ENCODE measurements around the gene RAI14. TPM values are rescaled to one million over a fixed set of nuclear protein-coding genes. Genes with fewer than 3 reads are reported as not detected.

The RAI14 gene
- total and polyA plus RNA-seq, 3 donors from 2014 or later: 34.3 to 54.6 (median 49.6) TPM

GRCh38 chr5:34632807-34633422, 23.2 kb upstream of the RAI14 start:
- H3K27ac ChIP-seq: peak overlapping the region in 1 of 2 donors; percentile 16
- 34 to 37% methylated on average over 8 of the region's 8 CpGs for WGBS, 2 donors
- no peak for TF ChIP-seq POLR2A (IDR thresholded peaks at IDR 0.05)
- TF ChIP-seq, protein P1, sequence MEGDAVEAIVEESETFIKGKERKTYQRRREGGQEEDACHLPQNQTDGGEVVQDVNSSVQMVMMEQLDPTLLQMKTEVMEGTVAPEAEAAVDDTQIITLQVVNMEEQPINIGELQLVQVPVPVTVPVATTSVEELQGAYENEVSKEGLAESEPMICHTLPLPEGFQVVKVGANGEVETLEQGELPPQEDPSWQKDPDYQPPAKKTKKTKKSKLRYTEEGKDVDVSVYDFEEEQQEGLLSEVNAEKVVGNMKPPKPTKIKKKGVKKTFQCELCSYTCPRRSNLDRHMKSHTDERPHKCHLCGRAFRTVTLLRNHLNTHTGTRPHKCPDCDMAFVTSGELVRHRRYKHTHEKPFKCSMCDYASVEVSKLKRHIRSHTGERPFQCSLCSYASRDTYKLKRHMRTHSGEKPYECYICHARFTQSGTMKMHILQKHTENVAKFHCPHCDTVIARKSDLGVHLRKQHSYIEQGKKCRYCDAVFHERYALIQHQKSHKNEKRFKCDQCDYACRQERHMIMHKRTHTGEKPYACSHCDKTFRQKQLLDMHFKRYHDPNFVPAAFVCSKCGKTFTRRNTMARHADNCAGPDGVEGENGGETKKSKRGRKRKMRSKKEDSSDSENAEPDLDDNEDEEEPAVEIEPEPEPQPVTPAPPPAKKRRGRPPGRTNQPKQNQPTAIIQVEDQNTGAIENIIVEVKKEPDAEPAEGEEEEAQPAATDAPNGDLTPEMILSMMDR (IDR thresholded peaks at IDR 0.05): no peak

GRCh38 chr5:34639852-34640626, 16.1 kb upstream of the RAI14 start:
- Histone ChIP-seq H3K36me3 (ENCODE audit: low read depth, missing control alignments) (no peaks in the 10 kb centered on the region), H3K27ac (no peak overlapping the region), H3K9me3 (no peaks in the 10 kb centered on the region), H3K4me3 (no peak overlapping the region), H3K4me1 (no peaks in the 10 kb centered on the region), H3K27me3 (no peaks in the 10 kb centered on the region)
- intact Hi-C loops (cut with DNase I; ENCODE audit: low total_unique reads): no loop called here
- TF ChIP-seq, protein P1 (IDR thresholded peaks at IDR 0.05): no peak
- TF ChIP-seq POLR2A (IDR thresholded peaks at IDR 0.05): no peak
- DNase-seq: no peak
- WGBS, 2 donors: 94 to 95% methylated on average over 3 of the region's 3 CpGs

More at GRCh38 chr5:34632807-34633422, 23.2 kb upstream of the RAI14 start:
- Histone ChIP-seq H3K9me3 (no peaks in the 10 kb centered on the region), H3K27me3 (no peaks in the 10 kb centered on the region), H3K4me3 (no peak overlapping the region), H3K36me3 (ENCODE audit: low read depth, missing control alignments) (no peaks in the 10 kb centered on the region), H3K4me1 (peaks cover 5% of the 10 kb centered on the region)
- no peak for DNase-seq
- intact Hi-C loops (cut with DNase I; ENCODE audit: low total_unique reads): no loop called here

DNA sequence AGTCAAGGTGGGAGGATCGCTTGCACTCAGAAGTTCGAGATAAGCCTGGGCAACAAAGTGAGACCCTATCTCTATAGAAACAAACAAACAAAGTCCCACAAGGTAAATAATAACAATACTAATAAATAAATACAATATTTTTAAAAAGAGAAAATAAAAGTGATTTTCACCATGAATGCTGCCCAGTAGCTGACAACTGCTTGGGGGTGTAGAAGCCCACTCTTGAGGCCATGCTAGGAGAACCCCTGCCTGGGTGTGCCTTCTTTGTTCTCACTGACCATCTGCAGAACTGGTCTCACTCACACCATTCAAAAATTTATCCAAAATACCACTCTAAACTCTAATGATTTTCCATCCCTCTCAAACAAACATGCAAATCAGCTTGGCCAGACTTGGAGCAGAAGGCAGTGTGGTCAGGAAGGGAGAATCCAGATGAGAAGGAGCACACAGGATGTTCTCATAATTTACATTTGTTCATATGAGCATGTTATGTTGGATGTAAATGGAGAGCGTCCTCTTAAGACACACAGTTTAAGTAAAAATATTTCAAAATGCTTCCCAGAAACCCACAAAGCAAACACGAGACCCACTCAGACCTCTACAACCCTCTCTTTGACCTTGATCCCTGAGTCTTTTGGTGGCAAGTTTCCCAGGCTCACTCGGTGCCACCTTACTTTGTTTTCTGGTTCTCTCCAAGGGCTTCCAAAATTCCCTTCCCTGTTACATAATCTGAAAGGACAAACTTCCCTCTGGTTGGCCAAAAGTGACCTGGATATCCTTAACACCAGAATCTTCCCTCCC, 7.9 kb upstream of the RAI14 start:
- Histone ChIP-seq H3K27me3 (no peaks in the 10 kb centered on the region), H3K4me1 (no peaks in the 10 kb centered on the region), H3K9me3 (no peaks in the 10 kb centered on the region), H3K36me3 (ENCODE audit: low read depth, missing control alignments) (no peaks in the 10 kb centered on the region), H3K4me3 (no peak overlapping the region), H3K27ac (no peak overlapping the region)
- intact Hi-C loops (cut with DNase I; ENCODE audit: low total_unique reads): no loop called here
- 55 to 58% methylated on average over 5 of the region's 5 CpGs for WGBS, 2 donors
- TF ChIP-seq, protein P1 (IDR thresholded peaks at IDR 0.05): no peak
- no peak for TF ChIP-seq POLR2A (IDR thresholded peaks at IDR 0.05)
- DNase-seq: no peak

DNA sequence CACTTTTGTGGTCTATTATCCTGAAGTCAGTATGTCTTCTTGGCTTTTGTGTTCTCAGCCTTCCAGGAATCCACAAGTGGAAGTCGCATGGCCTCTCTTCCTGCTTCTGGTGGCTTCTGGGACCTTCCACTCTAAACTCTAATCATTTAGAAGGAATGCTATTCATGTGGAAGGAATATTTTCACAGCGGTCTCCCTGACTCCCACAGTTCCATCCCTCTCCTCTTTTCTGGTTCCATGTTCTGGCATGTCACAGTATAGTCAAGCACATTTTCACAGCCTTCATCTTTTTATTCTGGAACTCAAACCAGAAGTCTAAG, 7.3 kb upstream of the RAI14 start:
- Histone ChIP-seq H3K4me1 (no peaks in the 10 kb centered on the region), H3K4me3 (no peak overlapping the region), H3K27ac (no peak overlapping the region), H3K9me3 (no peaks in the 10 kb centered on the region), H3K36me3 (ENCODE audit: low read depth, missing control alignments) (no peaks in the 10 kb centered on the region), H3K27me3 (no peaks in the 10 kb centered on the region)
- TF ChIP-seq, protein P1 (IDR thresholded peaks at IDR 0.05): no peak
- TF ChIP-seq POLR2A (IDR thresholded peaks at IDR 0.05): no peak
- 81 to 92% methylated on average over 2 of the region's 2 CpGs for WGBS, 2 donors
- DNase-seq: no peak
- intact Hi-C loops (cut with DNase I; ENCODE audit: low total_unique reads): no loop called here

Data from testis (tissue), 3 donors.